Measurements from ENCODE around the gene MBTD1.

Gene MBTD1

DNA sequence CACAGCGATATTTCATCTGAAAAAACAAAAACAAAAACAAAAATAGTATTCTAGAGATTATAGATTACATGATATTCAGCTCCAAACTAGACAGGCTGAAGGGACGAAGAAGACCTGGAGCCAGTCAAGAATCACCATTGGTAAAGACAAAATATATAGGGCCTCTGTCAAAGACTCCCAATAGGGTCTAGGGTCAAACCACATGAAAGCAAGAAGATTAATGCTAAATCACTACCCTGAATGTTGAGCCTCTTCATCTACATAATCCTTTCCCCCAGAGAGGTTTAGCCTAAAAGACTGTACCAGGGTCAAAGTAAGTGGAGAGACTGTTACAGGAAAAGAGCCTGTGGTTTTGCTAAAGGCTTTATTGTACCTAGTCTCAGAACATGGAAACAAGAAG, 117.3 kb downstream of the MBTD1 start:
- FAIRE-seq: no peak

GRCh38 chr17:51135956-51136355, 123.9 kb downstream of the MBTD1 start:
- FAIRE-seq: no peak

- FAIRE-seq: no peak
These were observed 126.5 kb downstream of the MBTD1 start for GRCh38 chr17:51133365-51133764.

- no peak for FAIRE-seq
These were observed 126.9 kb downstream of the MBTD1 start for GRCh38 chr17:51132964-51133319.

GRCh38 chr17:51128076-51128475, 131.8 kb downstream of the MBTD1 start:
- FAIRE-seq: no peak
